Activated T-cell treated with anti-CD3 and anti-CD28 coated beads for 48 hours (primary cell): Measurements from ENCODE around the gene R3HDM4.
A peak's percentile ranks its signal among the peaks of the same experiment; 100 is the strongest.

ENCODE experiments used
- DNase-seq: peaks from one replicate; pipeline ENCODE4 v3.0.0-alpha.2; 2020; ENCODE audit warnings: low read depth

R3HDM4 gene

DNA sequence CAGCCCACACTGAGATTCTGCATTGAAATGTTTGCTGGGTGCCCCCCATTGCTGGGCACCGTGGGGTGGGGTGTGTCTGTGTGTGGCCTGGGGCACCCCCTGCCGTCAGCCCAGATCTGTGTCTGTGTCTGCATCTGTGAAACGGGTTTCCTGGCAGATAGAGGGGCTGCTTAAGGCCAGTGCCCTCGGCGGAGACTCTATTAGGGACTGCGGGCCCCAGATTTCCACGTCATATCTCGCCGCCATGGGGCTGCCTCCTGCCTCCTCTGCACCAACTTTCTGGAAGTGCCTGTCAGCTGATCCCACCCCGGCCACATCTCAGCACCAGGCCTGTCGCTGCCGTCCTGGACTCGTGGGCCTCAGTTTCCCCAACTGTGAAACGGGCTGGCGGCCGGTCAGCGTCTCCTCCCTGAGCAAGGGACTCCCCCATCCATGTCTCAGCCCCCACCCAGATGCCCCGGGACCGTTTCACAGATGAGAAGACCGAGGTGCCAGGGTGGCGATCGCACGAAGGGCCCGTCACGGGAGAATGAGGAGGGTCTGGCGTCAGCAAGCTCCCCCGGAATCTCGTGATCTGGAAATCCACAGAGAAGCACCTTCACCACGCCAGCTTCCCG, 34.2 kb upstream of the R3HDM4 start:
- no peak for DNase-seq

DNA sequence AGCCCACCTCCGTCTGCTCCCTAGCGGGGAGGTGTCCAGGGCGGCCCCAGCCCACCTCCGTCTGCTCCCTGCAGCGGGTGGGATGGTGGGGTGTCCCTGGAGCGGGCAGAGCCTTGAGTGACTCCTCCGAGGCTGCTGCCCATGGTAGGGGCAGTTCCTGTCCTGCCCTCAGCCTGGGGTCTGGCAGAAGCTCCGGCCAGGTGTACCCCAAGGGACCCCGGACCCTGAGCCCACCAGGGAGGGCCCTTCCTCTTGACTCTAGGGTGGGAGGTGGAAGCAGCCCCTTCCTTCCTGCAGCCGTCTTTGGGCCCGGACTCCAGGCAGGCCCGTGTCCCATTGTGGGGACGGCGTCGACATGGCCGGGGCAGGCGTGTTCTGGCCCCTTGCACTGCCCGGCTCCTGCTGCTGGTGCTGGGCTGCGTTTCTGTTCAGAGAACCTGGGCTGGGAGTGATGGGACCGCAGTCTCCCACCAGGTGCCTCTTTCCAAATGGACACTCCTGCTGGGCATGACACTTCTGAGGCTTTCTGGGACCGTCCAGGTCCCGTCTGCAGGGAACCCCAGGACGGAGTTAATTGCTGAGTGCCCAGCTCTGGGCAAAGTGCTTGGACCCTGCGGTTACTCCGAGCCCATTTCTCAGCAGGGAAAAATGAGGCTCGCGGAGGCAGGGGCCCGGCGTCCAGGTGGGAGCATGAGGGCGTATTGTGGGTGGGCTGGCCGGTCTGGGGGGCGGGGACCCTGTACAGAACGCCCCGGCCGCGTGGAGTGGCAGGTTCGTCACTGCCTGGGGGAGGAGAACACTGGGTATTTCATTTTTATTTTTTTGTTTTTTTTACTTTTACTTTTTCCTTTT, 32.6 kb upstream of the R3HDM4 start:
- no peak for DNase-seq

DNA sequence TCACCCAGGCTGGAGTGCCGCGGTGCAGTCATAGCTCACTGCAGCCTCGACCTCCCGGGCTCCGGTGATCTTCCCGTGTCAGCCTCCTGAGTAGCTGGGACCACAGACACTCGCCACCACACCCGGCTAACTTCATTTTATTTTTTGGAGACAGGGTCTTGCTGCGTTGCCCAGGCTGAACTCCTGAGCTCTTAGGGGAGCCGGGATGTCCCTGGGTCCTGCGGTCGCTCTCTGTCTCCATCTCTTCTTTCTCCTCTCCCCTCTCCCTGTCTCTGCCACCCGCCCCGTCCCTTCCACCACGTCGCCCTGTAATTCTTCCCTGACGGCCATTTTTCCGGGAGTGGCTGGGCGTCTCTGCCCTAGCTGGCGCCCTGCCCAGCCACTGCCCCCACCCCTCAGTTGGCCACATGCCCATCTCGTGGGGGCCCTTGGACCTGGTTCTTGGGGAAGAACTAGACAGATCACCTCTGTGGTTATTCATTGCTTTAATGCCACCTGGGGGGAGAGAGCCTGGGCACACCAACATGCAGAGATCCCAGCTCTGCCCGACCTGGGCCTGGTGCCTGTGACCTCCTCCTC, 31.7 kb upstream of the R3HDM4 start:
- DNase-seq, result no peak

DNA sequence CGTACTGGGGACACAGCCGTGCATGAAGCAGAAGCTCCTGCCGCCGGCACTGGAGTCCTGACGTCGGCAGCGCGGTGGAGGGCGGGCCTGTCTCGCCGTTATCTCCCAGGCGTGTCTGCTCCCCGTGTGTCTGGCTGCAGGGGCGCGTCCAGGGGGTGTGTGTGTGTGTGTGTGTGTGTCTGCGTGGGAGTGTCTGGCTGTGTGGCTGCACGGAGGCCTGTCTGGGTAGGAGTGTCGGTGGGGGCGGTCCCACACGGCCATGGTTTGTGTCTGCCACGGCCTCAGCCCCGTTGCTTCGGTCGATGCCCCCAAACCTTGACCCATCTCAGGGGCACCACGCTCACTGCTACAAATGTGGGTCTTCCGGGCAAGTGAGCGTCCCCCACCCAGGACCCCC, 31.1 kb upstream of the R3HDM4 start:
- DNase-seq, result no peak

DNA sequence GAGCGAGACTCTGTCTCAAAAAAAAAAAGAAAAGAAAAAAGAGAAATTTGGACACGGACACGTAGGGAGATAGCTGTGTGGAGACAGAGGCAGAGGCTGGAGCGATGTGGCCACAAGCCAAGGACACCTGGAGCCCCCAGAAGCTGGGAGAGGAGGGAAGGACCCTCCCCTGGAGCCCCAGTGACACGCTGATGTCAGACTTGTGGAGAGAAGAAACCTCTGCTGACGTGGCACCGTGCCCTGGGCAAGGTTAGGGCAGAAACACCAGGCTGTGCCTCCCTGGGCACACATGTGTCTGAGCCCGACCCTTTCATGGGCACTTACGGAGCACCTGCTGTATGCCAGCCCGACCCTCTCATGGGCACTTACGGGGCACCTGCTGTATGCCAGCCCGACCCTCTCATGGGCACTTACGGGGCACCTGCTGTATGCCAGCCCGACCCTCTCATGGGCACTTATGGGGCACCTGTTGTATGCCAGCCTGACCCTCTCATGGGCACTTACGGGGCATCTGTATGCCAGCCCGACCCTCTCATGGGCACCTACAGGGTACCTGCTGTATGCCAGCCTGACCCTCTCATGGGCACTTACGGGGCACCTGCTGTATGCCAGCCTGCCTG, 30.6 kb upstream of the R3HDM4 start:
- no peak for DNase-seq

DNA sequence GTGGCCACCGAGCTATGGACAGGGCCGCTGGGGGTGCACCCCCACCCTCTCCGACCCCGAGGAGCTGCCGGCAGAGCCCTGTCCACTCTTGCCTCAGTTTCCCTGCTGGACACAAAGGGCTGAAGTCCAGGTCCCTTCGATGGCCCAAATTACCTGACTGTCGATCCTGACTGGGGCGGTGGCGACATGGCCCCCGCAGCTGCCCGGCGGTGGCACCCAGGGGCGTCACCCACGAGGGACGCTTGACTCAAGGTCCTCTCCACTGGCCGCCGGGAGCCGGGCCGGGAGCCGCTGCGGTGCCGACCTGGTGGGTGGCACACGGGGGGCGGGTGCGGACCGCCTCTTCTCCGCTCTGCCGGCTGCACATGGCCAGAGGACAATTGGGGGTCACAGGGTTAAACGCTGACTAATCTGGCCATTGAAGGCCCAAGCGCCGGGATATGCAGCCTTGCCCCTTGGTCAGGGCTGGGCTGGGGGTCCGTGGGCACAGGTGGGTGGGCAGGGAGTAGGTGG, 29.2 kb upstream of the R3HDM4 start:
- DNase-seq, result no peak

DNA sequence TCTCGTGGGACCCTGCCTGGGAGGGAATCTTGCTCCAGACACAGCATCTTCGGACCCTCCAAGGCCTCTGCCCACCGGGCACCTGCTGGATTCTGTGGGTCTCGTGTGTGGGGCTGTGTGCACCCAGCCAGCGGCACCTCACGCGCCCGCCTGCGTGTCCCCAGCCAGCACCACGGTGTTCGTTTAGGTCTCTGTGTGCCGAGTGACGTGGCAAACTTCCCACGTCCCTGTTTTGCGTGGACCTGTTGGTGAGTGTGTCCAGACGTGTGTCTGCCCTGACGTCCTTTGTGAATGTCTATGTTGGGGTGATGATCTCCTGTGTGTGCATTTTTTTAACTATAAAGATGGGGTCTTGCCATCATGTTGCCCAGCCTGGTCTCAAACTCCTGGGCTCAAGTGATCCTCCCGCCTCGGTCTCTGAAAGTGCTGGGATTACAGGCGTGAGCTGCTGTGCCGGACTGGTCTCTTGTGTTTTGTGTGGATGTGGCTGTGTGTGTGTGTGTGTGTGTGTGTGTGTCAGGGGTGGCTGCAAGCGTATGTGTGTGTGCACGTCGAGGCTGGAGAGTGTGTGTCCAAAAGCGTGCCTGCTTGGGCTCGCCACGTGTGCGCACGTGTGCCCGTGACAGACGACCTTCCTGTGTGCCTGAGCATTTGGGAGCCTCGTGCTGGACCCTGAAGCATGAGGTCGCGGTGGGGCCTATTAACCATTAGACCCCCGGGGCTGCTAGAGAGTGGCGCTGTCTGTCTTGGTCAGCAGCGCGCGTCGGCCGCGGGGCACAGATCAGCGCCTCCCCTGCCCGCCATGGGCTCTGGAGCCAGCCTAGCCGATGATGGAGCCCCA, 28.5 kb upstream of the R3HDM4 start:
- DNase-seq, result no peak

DNA sequence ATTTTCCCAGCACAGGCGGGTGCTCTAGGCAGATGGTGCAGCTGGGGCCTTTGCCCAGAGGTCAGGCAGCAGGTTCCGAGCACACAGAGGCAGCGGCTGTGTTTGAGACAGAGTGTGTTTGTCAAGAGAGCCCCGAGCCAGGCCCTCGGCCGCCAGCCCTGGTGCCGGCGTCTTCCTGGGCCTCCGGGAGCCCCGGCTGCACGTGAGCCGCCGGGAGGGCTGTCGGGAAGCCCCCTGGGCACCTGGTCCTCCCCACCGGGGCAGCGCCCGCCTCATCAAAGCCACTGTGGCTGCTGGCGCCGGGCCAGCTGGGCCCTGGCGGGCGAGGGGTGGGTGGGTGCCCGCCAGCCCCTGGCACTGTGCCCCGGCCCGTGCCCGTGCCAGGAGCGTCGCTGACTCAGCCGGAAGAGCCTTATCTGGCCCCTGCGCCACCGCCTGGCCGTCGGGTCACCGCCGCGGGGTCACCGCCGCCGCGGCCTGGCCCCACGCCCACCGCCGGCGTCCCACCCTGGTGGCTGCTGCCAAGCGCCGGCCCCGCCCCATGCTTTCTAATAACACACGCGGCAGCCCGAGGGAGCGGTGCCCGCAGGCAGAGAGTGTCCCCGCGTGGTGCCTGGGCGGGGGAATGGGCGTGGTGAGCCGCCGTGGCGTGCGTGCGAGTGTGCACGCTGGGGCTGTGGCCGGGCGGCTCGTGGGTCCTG, 27.7 kb upstream of the R3HDM4 start:
- peak; percentile 56 for DNase-seq

DNA sequence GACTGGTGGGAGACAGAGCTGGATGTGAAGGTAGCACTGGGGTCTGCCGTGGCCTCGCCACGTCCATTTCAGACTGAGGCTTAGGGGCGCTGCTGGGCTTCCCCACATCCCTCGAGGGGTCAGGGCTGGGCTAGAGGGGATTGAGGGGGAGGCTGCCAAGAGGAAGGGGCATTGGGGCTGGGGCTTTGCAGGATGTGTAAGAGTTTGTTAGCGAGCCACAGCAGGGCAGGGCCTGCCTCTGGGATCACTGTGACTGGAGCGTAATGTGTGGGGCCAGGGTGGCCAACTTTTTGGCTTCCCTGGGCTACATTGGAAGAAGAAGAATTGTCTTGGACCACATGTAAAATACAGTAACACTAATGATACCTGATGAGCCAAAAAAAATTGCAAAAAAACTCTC, 26.9 kb upstream of the R3HDM4 start:
- DNase-seq, result no peak

DNA sequence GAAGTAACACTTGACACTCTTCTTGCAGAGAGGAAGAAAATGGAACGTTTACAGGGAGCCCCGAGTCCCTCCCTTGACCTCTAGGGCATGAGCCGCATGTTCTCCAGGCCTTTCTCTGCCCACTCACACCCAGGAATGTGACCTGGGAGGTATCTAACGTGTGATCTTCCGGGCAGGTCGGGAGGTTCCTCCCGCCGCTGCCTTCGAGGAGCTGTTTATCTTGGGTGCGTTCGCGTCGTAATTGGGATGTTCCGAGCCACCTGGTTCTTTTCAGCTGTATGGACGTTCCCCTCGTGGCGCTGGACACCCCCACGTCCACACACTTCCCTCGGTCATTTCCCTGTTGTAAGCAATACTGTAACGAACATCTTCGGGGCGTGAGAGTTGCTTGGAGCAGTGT, 26.4 kb upstream of the R3HDM4 start:
- DNase-seq, result no peak

DNA sequence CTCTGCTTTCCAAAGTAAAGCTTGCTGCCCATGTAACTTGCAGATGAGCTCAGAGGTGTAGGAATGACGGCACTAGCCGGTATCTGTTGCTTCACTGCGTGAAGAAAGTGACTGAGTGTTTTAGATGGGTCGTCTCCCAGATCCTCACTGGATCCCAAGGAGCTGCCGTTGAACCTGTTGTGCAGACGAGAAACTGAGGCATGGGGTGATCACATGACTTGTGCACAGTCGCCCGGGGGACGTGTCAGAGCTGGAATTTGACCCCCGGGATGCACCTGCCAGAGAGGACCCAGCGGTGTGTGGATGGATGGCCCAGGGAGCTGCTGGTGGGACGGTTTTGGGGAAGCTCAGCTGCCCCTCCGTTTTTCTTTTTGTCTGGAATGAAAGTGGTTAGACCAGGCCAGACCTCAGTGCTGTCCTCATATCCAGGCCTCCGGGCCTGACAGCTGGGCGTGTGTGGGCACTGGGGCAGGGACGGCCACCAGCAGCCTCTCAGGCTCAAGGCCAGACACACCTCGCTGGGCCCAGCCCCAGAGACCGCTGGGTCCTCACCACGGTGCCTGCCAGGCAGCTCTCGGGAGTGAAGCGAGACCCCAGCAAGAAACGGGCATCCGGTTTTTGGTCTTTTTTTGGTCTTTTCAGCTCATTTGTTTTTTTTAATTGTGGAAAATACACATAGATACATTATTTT, 25.4 kb upstream of the R3HDM4 start:
- DNase-seq, result no peak

DNA sequence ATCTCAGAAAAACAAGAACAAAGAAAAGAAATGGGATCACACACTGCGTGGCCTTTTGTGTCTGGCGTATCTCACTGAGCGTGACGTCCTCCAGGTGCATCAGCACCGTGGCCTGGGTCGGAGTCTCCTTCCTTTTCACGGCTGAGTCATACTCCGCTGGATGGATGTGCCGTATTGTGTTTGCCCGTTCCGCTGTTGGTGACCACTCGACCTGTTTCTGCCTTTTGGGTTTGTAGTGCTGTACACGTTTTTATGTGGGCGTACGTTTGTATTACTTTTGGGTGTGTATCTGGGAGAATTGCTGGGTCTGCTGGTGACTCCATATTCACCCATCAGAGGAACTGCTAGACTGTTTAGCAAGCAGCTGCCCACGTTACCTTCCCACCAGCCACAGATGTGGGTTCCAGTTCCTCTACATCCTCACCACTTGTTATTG, 24.3 kb upstream of the R3HDM4 start:
- DNase-seq, result no peak

DNA sequence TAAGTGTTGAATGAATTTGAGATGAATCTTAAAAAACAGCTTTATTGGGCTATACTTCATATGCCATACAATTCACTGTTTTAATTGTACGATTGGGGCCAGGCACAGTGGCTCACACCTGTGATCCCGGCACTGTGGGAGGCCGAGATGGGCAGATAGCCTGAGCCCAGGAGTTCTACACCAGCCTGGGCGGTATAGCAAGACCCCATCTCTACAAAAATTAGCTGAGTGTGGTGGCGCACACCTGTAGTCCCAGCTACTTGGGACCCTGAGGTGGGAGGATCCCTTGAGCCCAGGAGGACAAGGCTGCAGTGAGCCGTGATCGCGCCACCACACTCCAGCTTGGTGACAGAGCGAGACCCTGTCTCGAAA, 23.1 kb upstream of the R3HDM4 start:
- DNase-seq, result no peak

DNA sequence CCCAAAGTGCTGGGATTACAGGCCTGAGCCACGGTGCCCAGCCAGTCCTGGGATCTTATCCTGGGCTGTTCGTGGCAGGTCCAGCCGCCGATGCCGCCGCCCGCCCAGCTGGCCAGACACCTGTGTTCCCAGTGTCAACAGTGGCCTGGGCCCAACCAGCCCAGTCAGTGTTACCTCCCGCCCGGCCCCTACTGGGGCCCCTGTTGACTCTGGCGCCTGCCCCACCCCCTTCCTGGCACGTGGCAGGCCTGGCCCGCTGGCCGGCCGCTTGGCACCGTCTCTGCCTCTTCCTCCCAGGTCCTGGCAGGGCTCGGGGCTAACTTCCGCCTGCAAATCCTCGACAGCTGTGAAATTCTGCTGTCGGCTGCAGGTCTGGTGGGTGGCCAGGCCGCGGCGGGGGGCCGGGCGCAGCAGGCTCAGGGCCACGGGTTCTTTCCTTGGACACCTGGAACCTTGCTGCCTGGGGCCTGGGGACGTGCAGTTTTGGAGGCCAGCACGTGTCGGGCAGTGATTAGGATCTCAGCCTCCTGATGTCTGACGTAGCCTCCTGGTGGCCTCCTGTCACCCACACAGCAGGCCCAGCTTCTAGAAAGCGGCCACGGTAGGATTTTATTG, 22.0 kb upstream of the R3HDM4 start:
- no peak for DNase-seq

DNA sequence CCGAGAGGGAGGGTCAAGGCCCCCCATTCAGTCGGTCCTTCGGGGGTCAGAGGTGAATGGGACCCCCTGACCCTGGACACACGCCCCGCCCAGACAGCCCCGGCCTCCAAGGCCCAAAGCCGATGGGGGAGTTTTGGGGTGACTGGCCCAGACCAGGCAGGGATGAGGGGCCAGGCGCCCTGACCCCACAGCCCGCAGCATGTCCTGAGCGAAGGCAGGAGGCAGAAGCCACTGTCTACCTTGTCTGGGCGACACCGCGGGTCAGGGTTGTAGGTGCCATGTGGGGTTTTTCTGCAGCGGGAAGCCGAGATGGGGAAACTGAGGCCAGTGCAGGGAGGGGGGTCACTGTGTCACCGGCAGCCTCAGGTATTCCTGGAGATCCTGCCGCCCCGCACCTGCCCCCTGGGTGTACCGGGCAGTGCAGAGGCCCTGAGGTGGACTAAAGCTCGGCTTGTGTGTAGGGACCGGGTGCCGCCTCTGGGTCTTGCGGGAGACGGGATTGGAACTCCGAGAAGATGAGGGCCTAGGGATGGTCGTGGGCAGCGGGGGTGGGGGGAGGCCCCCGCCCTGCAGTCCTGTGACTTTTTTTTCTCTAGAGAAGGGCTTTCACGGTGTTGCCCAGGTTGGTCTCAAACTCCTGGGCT, 21.3 kb upstream of the R3HDM4 start:
- no peak for DNase-seq

DNA sequence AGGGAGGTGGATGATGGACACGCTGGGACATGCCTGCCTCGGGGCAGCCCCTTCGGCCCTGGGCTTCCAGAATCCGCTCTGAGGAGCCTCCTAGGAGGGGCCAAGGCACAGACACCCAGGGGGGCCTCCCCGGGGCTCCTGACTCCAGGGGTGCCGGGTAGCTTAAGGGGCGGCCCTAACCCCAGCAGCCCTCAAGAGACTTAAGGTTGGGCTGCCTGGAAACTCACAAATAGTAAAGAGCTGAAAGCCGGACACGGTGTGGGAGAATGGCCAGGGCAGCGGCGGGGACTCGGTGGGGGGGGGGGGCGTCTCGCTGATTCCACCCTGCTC, 20.5 kb upstream of the R3HDM4 start:
- no peak for DNase-seq

DNA sequence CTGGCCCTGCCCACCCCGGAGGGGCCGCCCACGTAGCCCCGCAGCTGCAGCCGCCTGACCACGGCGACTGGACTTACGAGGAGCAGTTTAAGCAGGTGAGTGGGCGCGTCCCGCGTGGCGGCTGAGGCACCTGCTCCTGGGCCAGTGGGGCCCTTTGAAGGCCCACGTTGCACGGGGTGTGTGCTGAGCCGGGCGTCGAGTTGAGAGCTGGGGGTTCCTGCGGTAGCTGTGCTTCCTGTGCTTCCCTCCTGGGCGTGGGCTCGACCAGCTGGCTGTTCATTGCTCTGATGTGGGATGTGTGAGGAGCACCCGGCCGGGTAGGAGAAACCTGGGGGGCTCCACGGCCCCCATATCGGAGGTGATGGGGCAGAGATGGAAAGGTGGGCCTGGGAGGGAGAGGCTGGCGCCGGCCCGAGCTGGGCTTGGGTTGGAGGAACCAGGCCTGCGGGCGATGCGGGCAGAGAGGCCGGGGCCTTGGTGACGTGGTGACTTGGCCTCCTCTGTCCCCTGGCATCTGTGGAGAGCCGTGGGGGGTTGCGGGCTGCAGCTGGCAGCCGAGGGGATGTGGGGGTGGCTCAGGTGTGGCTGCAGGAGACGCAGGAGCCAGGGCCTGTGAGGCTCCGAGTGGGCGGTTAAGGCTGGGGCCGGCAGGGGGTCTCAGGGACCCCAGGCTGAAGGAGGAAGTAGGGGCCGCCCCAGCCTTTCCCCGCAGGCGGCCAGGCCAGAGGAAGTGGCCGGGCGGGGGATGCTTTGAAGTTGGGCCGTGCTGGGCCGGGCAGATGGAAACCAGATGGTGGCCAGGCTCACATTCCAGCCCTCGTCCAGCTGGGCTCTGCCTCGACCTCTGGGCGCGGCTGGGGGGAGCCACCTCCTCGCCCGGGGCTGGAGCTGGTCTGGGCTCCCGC, 19.9 kb upstream of the R3HDM4 start:
- no peak for DNase-seq

DNA sequence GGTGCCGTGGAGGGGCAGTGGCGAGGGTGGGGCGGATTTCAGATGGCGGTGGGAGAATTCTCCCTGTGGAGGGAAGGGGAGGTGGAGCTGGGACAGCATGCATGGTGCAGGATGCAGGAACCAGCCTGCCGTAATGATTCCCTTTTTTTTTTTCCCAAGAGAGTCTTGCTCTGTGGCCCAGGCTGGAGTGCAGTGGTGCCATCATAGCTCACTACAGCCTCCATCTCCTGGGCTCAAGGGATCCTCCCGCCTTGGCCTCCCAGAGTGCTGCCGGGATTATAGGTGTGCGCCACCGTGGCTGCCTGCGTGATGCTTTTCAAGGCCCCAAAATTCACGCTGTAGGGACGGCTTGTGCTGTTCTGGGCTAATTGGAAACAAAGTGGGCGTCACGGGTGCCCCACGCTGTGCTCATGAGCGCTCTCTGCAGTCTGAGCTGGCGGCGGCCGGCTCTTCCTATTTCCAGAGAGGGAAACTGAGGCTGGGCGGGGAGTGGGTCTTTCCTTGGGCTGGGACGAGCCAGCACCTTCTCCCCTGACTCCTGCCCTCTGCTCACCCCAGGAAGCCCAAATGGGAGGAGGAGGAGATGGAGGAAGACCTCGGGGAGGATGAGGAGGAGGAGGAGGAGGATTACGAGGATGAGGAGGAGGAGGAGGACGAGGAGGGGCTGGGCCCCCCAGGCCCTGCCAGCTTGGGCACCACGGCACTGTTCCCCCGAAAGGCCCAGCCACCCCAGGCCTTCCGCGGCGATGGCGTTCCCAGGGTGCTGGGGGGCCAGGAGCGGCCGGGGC, 19.0 kb upstream of the R3HDM4 start:
- no peak for DNase-seq
